Neural progenitor cell (in vitro differentiated cells): ENCODE measurements around the gene SRRM2.

Experiments used
- EZH2 ChIP-seq: fragments of 200-600 bp; sonication (generic); IDR thresholded peaks from 2 replicates; pipeline ENCODE4 v1.6.1; 2017; ENCODE audit warnings: antibody characterized with exemption, mild to moderate bottlenecking, moderate library complexity
- EZH2phosphoT487 ChIP-seq: fragments of 200-600 bp; sonication (generic); IDR thresholded peaks from 2 replicates; pipeline ENCODE4 v1.6.1; 2017; ENCODE audit warnings: antibody characterized with exemption
- TF ChIP-seq, protein P1 (sequence below): fragments of 200-600 bp; sonication (generic); IDR thresholded peaks from 2 replicates; pipeline ENCODE4 v1.5.1; 2017; ENCODE audit warnings: antibody characterized with exemption, mild to moderate bottlenecking

DNA sequence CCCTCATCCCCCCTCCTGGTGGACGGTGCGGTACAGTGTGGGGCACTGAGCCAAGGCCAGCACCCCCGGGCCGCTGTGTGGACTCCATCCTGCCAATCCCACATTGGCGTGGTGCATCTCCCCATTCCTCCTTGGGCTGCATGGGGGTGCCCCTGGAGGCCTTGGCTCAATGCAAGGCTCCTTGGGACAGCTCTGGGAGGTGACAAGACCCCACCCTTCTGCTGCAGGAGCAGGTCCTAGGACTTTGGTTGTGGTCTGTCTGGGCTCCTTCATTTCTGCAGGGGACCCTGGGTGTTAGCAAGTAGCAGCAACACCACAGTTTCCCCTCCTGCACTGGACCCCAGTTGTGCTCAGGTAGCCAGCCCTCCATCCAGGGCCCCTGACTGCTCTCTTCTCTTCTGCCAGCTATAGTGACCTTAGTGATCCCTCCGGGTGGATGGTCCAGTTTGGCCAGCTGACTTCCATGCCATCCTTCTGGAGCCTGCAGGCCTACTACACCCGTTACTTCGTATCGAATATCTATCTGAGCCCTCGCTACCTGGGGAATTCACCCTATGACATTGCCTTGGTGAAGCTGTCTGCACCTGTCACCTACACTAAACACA, 65.9 kb downstream of the SRRM2 start:
- TF ChIP-seq, protein P1, sequence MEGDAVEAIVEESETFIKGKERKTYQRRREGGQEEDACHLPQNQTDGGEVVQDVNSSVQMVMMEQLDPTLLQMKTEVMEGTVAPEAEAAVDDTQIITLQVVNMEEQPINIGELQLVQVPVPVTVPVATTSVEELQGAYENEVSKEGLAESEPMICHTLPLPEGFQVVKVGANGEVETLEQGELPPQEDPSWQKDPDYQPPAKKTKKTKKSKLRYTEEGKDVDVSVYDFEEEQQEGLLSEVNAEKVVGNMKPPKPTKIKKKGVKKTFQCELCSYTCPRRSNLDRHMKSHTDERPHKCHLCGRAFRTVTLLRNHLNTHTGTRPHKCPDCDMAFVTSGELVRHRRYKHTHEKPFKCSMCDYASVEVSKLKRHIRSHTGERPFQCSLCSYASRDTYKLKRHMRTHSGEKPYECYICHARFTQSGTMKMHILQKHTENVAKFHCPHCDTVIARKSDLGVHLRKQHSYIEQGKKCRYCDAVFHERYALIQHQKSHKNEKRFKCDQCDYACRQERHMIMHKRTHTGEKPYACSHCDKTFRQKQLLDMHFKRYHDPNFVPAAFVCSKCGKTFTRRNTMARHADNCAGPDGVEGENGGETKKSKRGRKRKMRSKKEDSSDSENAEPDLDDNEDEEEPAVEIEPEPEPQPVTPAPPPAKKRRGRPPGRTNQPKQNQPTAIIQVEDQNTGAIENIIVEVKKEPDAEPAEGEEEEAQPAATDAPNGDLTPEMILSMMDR: no peak
- TF ChIP-seq EZH2: no peak
- TF ChIP-seq EZH2phosphoT487: no peak
